Immature natural killer cell (primary cell): ENCODE data around the gene PPA1. TPM values are rescaled to one million over a fixed set of nuclear protein-coding genes. Genes with fewer than 3 reads are reported as not detected.
"Not testable (repeated sequence)": the region's sequence is repeated elsewhere in the genome, so short reads cannot be mapped to it uniquely, and the experiment has no call there.

Experiments used
- DNase-seq, 3 donors: peaks; one replicate each; pipeline ENCODE4 v3.0.0; 2022; ENCODE audit warnings: mixed read lengths in 1 of 3
- H3K27ac Mint-ChIP-seq, 6 donors: one replicate each; pipeline ENCODE4 v1.8.0; 2020; ENCODE audit warnings: mixed read lengths in 6 of 6, mild to moderate bottlenecking in 5 of 6, inconsistent platforms in 4 of 6, moderate library complexity in 3 of 6
- H3K27me3 Mint-ChIP-seq, 3 donors: one replicate each; pipeline ENCODE4 v1.8.0; 2020 to 2021; ENCODE audit warnings: low read depth in 3 of 3, mild to moderate bottlenecking in 3 of 3, mixed read lengths in 3 of 3, moderate library complexity in 3 of 3, inconsistent platforms in 1 of 3
- H3K36me3 Mint-ChIP-seq, 3 donors: one replicate each; pipeline ENCODE4 v1.8.0; 2020; ENCODE audit warnings: mixed read lengths in 3 of 3, inconsistent platforms in 2 of 3, mild to moderate bottlenecking in 2 of 3
- H3K4me1 Mint-ChIP-seq, 2 donors: one replicate each; pipeline ENCODE4 v1.8.0; 2020; ENCODE audit warnings: inconsistent platforms in 2 of 2, mild to moderate bottlenecking in 2 of 2, mixed read lengths in 2 of 2, moderate library complexity in 1 of 2
- H3K4me3 Mint-ChIP-seq, 5 donors: one replicate each; pipeline ENCODE4 v1.8.0; 2020; ENCODE audit warnings: mild to moderate bottlenecking in 5 of 5, mixed read lengths in 5 of 5, inconsistent platforms in 3 of 5, moderate library complexity in 3 of 5
- H3K9me3 Mint-ChIP-seq, 6 donors: one replicate each; pipeline ENCODE4 v1.8.0; 2020; ENCODE audit warnings: mild to moderate bottlenecking in 6 of 6, mixed read lengths in 6 of 6, inconsistent platforms in 4 of 6, moderate library complexity in 3 of 6
- polyA plus RNA-seq, 3 donors: library from polyadenylated mRNA; unstranded; fragments of 300-500 nt; fragmentation: Illumina TruSeq; gene quantifications; one replicate each; pipeline ENCODE4 v1.2.3, GENCODE V29; 2021

PPA1 gene
- polyA plus RNA-seq, 3 donors from 2014 or later: 48.2 to 126 (median 77.8) TPM

DNA sequence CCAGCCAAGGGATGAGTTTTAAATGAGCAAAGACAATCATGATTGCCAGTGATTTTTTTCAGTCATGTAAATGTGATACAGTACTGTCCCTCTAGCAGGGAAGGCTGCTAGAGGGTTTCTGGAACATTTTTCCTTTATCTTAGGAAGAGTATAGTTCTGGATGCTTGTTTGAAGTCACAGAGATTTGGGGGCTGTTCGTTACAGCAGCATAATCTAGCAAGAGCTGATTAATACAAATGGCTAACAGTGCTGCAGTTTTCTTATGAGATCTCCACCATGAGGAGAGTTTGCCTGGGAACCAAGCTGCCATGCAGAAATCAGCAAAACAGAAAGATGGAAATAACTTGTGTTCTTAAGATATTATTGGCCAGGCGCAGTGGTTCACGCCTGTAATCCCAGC is 7.9 kb upstream of the PPA1 start:
- Mint-ChIP-seq H3K9me3 (peaks cover 0 to 1% (median 0%) of the 10 kb centered on the region in 6 donors), H3K4me3 (no peak overlapping the region), H3K27ac (no peak overlapping the region), H3K27me3 (peaks cover 5 to 7% (median 7%) of the 10 kb centered on the region in 3 donors), H3K4me1 (no peaks in the 10 kb centered on the region), H3K36me3 (peaks cover 0 to 5% (median 4%) of the 10 kb centered on the region in 3 donors)
- DNase-seq: no peak

DNA sequence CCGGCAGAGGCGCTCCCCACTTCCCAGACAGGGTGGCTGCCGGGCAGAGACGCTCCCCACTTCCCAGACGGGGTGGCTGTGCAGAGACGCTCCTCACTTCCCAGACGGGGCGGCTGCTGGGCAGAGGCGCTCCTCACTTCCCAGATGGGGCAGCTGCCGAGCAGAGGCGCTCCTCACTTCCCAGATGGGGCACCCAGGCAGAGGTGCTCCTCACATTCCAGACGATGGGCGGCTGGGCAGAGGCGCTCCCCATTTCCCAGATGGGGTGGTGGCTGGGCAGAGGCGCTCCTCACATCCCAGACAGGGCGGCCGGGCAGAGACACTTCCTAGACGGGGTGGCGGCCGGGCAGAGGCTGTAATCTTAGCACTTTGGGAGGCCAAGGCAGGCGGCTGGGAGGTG is 6.8 kb upstream of the PPA1 start:
- not testable (repeated sequence) for H3K27me3 Mint-ChIP-seq, H3K9me3 Mint-ChIP-seq, H3K4me1 Mint-ChIP-seq, H3K4me3 Mint-ChIP-seq, H3K27ac Mint-ChIP-seq, DNase-seq, H3K36me3 Mint-ChIP-seq

DNA sequence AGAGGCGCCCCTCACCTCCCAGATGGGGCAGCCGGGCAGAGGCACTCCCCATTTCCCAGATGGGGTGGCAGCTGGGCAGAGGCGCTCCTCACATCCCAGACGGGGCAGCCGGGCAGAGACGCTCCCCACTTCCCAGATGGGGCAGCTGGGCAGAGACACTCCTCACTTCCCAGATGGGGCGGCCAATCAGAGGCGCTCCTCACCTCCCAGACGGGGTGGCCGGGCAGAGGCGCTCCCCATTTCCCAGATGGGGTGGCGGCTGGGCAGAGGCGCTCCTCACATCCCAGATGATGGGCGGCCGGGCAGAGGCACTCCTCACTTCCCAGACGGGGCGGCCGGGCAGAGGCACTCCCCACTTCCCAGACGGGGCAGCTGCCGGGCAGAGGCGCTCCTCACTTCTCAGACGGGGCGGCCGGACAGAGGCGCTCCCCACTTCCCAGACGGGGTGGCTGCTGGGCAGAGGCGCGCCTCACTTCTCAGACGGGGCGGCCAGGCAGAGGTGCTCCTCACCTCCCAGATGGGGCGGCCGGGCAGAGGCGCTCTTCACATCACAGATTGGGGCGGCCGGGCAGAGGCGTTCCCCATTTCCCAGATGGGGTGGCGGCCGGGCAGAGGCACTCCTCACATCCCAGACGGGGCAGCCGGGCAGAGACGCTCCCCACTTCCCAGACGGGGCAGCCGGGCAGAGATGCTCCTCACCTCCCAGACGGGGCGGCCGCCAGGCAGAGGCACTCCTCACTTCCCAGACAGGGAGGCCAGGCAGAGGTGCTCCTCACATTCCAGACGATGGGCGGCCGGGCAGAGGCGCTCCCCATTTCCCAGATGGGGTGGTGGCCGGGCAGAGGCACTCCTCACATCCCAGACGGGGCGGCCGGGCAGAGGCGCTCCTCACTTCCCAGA is 6.1 kb upstream of the PPA1 start:
- not testable (repeated sequence) for DNase-seq, H3K9me3 Mint-ChIP-seq, H3K4me1 Mint-ChIP-seq, H3K4me3 Mint-ChIP-seq, H3K27me3 Mint-ChIP-seq, H3K27ac Mint-ChIP-seq, H3K36me3 Mint-ChIP-seq

DNA sequence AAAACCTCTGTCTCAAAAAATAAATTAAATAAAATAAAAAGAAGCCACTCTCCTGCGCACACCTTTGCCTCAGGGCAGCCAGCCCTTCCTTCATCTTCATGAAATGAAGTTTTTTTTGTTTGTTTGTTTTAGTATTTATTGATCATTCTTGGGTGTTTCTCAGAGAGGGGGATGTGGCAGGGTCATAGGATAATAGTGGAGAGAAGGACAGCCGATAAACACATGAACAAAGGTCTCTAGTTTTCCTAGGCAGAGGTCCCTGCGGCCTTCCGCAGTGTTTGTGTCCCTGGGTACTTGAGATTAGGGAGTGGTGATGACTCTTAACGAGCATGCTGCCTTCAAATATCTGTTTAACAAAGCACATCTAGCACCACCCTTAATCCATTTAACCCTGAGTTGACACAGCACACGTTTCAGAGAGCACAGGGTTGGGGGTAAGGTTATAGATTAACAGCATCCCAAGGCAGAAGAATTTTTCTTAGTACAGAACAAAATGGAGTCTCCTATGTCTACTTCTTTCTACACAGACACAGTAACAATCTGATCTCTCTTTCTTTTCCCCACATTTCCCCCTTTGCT is 4.8 kb upstream of the PPA1 start:
- H3K27ac Mint-ChIP-seq, H3K4me3 Mint-ChIP-seq, DNase-seq, H3K27me3 Mint-ChIP-seq, H3K9me3 Mint-ChIP-seq, H3K36me3 Mint-ChIP-seq: not testable (repeated sequence)
- H3K4me1 Mint-ChIP-seq: peaks cover 4 to 12% of the 10 kb centered on the region in 2 donors

DNA sequence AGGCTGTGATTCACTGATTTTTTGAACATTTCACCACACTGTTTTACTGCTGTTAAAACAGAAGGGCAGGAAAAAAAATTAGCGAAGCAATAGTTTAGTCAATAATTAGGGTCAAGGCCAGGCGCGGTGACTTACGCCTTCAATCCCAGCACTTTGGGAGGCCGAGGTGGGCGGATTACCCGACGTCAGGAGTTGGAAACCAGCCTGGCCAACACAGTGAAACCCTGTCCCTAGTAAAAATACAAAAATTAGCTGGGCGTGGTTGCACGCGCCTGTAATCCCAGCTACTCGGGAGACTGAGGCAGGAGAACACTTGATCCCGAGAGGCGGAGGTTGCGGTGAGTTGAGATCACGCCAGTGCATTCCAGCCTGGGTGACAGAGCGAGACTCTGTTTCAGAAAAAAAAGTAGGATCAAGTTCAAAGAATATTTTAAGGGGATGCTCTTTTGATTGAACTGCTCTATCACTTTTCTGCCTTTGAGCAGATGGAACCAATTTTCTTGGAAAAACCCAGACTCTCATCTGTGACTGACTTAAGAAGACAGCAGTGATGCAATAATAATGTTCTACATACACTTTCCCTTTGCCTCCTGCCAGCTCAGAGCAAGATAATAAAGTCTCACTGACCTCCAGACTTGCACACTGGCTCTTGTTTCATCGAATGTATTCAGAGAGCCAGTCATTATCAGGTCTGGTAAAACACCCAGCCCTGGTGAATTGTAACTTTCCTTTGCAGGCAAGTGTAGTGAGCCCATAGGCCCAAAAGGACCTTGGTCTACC is 1.6 kb upstream of the PPA1 start:
- Mint-ChIP-seq H3K27ac (peak overlapping the region in 1 of 6 donors; percentile 1), H3K9me3 (no peaks in the 10 kb centered on the region), H3K27me3 (peaks cover 2 to 4% (median 4%) of the 10 kb centered on the region in 3 donors), H3K36me3 (peaks cover under 1 to 5% (median 4%) of the 10 kb centered on the region in 3 donors), H3K4me3 (peak overlapping the region in 4 of 5 donors; percentile 9 to 33 (median 27)), H3K4me1 (peaks cover 15 to 23% of the 10 kb centered on the region in 2 donors)
- no peak for DNase-seq

DNA sequence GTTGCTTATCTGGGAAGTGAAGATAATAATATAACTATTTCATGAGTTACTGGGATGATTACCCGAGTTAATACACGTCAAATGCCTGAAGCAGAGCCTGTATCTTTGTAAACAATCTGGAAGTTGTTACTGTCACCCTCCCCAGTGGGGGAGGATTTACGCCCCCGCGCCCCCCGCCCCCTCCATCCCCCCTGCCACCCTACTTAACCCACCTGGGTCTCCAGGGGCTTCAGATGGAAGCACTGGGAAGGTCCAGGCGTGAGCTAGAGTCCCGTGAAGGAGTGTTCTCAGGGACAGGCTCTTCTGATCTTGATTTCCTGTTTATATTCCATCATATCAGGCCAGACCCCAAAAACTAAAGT is 691 bp upstream of the PPA1 start:
- no peak for DNase-seq
- Mint-ChIP-seq H3K27me3 (peaks cover 2 to 4% (median 4%) of the 10 kb centered on the region in 3 donors), H3K4me3 (peak overlapping the region; percentile 84 to 89 (median 87)), H3K36me3 (peaks cover 4 to 6% (median 6%) of the 10 kb centered on the region in 3 donors), H3K9me3 (no peaks in the 10 kb centered on the region), H3K27ac (peak overlapping the region; percentile 52 to 91 (median 79)), H3K4me1 (peaks cover 15 to 23% of the 10 kb centered on the region in 2 donors)

DNA sequence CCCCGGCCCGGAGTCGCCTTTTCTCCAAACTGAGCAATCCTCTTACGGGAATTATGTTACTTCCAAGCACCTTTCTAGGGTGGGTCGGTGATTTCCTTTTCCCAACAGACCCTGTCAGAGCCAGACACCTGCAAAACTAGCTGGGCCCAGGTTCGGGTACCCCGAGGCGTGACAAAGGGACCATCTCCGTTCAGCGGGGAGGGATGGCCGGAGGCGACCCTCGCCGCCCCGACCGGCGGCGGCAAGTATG is 445 bp downstream of the PPA1 start:
- Mint-ChIP-seq H3K36me3 (peaks cover 4 to 11% (median 9%) of the 10 kb centered on the region in 3 donors), H3K4me1 (peaks cover 15 to 23% of the 10 kb centered on the region in 2 donors), H3K9me3 (no peaks in the 10 kb centered on the region), H3K27me3 (peaks cover 0 to 4% (median 3%) of the 10 kb centered on the region in 3 donors), H3K4me3 (peak overlapping the region; percentile 84 to 92 (median 88)), H3K27ac (peak overlapping the region in 4 of 6 donors; percentile 57 to 77 (median 72))
- peak in 1 of 3 donors; percentile 3 for DNase-seq

DNA sequence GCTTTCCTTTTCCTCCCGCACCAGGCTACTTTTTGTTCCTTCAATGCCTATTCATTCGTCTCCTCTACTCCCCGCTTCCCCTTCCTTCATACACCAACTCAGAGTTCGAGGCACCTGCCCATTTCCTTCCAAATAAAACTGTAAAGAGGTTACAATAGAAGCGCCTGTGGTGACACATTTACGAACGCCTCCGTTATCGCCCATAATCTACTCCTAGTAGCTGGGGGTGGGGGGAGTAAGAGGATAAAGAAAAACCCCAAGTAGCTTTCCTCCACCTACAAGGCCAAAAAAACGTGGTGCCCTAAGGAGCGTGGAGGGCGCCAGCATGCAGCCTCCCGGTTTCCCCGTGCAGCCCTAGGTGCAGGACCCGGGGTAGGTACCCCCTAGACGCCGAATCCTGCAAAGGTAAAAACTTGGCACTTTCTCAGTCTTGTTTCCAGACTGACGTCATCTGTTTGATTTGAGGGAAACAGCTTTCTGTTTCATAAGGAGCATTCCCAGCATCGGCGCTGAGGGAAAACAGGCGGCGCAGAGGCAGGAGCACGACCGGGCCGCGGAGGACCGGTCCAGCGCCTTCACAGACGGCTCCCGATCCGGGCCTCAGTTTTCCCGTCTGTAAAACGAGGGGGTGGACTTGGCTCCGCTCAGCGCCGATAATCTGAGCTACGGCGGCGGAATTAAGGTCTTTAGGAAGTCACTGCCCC is 922 bp downstream of the PPA1 start:
- H3K27me3 Mint-ChIP-seq: peaks cover 0 to 3% (median 2%) of the 10 kb centered on the region in 3 donors
- peaks cover 3 to 11% (median 9%) of the 10 kb centered on the region in 3 donors for H3K36me3 Mint-ChIP-seq
- DNase-seq: peak; percentile 6 to 19 (median 13)
- H3K27ac Mint-ChIP-seq: peak overlapping the region; percentile 6 to 77 (median 64)
- H3K4me1 Mint-ChIP-seq: peaks cover 15 to 23% of the 10 kb centered on the region in 2 donors
- H3K4me3 Mint-ChIP-seq: peak overlapping the region; percentile 84 to 92 (median 88)
- H3K9me3 Mint-ChIP-seq: no peaks in the 10 kb centered on the region

DNA sequence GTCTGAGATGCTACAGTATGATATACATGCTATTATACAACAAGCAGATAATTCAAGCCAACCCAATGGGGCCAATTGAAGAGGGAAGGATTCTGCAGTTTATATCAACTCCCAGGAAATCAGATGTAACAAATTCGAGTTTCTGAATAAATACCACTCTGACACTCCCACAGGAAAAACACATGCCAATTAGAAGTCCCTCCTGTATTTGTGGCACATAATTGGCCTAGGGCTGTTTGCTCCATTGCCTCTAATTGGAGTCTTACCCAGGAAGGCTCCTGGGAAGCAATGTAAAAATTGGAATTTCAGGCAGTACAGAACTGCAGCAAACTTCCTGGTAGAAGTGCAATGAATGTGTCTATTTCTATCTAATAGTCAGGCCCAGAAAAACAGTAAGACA is 4.7 kb downstream of the PPA1 start:
- no peak overlapping the region for H3K27ac Mint-ChIP-seq

DNA sequence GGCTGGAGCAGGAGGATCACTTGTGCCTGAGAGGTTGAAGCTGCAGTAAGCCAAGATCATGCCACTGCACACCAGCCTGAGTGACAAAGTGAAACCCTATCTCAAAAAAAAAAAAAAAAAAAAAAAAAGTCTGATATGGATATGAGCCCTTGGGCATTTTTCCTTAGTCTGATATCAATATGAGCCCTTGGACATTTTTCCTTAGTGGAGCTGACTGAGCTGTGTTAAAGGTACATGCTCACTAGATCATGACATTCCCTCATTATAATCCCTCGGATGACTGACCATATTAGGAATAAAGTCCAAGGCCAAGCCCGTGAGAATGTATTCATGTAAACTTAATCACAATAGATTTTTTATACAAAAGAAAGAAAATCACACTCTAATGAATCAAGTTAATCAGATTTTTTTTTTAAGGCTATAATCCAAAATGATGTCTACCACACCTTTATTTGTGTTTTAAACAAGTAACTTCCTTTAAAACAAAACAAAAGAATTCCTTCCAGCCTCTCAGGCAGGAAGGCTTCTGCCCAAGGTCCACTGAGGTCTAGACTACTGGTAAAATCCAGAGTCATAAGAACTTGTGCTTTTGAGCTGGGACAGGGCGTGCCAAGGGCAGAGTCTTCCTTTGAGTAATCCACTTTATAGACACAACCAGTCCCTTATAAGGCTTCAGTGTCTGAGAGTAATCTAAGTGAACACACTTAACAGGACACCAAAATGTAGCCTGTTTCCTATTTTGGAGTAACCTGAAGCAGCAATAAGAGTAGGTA is 5.5 kb downstream of the PPA1 start:
- peaks cover 10% of the 10 kb centered on the region in 2 donors for H3K4me1 Mint-ChIP-seq
- H3K27ac Mint-ChIP-seq: no peak overlapping the region
- no peak for DNase-seq
- peaks cover 3 to 17% (median 4%) of the 10 kb centered on the region in 3 donors for H3K36me3 Mint-ChIP-seq
- no peaks in the 10 kb centered on the region for H3K9me3 Mint-ChIP-seq
- no peak overlapping the region for H3K4me3 Mint-ChIP-seq
- no peaks in the 10 kb centered on the region for H3K27me3 Mint-ChIP-seq

More for the DNA sequence above, 4.7 kb downstream of the PPA1 start:
- Mint-ChIP-seq H3K4me3 (no peak overlapping the region), H3K4me1 (peaks cover 12% of the 10 kb centered on the region in 2 donors), H3K9me3 (no peaks in the 10 kb centered on the region), H3K27me3 (no peaks in the 10 kb centered on the region), H3K36me3 (peaks cover 3 to 17% (median 4%) of the 10 kb centered on the region in 3 donors)
- DNase-seq: no peak

DNA sequence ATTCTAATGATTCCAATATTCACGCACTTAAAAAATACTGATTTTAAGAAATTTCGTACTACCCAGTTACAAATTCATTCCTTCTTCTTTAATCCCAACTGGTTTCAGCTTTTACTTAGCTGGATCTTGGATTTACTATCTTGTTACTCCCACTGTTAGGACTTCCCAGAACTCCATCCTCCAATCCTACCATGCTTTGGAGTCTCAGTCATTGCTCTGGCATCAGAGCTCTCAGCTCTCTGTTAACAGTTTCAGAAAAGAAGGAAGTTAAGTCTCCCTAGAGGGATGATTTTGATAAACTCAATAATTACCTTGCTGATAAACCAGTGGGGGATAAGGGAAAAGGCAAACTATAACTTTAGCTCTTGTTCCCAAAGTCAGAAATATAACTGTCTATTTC is 9.5 kb downstream of the PPA1 start:
- Mint-ChIP-seq H3K4me1 (peaks cover 7 to 10% of the 10 kb centered on the region in 2 donors), H3K27ac (no peak overlapping the region), H3K9me3 (no peaks in the 10 kb centered on the region), H3K4me3 (no peak overlapping the region), H3K36me3 (peaks cover 1 to 9% (median 3%) of the 10 kb centered on the region in 3 donors), H3K27me3 (no peaks in the 10 kb centered on the region)
- DNase-seq: no peak

DNA sequence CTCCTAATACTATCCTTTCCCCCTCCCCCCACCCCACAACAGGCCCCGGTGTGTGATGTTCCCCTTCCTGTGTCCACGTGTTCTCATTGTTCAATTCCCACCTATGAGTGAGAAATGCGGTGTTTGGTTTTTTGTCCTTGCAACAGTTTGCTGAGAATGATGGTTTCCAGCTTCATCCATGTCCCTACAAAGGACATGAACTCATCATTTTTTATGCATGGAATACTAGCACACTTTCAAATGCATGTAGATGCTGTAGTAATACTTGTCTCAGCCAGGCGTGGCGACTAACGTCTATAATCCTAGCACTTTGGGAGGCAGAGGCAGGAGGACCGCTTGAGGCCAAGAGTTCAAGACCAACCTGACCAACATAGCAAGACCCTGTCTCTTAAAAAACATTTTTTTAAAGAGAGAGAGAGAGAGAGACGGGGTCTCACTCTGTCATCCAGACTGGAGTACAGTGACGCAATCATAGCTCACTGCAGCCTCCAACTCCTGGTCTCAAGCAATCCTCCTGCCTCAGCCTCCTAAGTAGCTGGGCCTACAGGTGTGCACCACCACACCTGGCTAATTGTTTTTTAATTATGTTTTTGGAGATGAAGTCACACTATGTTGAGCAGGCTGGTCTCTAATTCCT is 10.3 kb downstream of the PPA1 start:
- not testable (repeated sequence) for H3K4me3 Mint-ChIP-seq, DNase-seq, H3K9me3 Mint-ChIP-seq, H3K36me3 Mint-ChIP-seq, H3K27me3 Mint-ChIP-seq, H3K4me1 Mint-ChIP-seq
- peak overlapping the region in 2 of 6 donors; percentile 51 to 55 for H3K27ac Mint-ChIP-seq
